Thoracic aorta (tissue), 2 donors: ENCODE measurements around the gene ATP7B. TPM values are rescaled to one million over a fixed set of nuclear protein-coding genes. Genes with fewer than 3 reads are reported as not detected.

Experiments
- ATAC-seq: fragments of 150-250 bp; one replicate; pipeline ENCODE4 v1.8.0; 2017; ENCODE audit warnings: low read depth; ENCODE audit not compliant: insufficient number of reproducible peaks, low FRiP score
- DNase-seq: peaks from one replicate; pipeline ENCODE4 v3.0.0-alpha.2; 2020; ENCODE audit warnings: low spot score
- H3K27ac ChIP-seq, 2 donors: fragments of 200-600 bp; sonication (generic); 1 replicate in 1 of 2; 2 replicates in 1 of 2; pipeline ENCODE4 v1.5.1; 2016; ENCODE audit warnings: mild to moderate bottlenecking in 2 of 2, moderate library complexity in 2 of 2
- H3K27me3 ChIP-seq: fragments of 200-600 bp; sonication (generic); replicated peaks from 2 replicates; pipeline ENCODE4 v1.6.0; 2016; ENCODE audit warnings: mild to moderate bottlenecking; ENCODE audit not compliant: insufficient read depth
- H3K36me3 ChIP-seq: fragments of 200-600 bp; sonication (generic); one replicate; pipeline ENCODE4 v1.5.1; 2016
- H3K4me1 ChIP-seq, 2 donors: fragments of 200-600 bp; sonication (generic); 1 replicate in 1 of 2; 2 replicates in 1 of 2; pipeline versions ENCODE4 v1.5.1 to v1.6.0; 2016; ENCODE audit warnings: low read depth in 2 of 2, mild to moderate bottlenecking in 1 of 2; ENCODE audit not compliant: control insufficient read depth in 1 of 2
- H3K4me3 ChIP-seq: fragments of 200-600 bp; sonication (generic); 2 replicates; pipeline ENCODE4 v1.5.1; 2016; ENCODE audit warnings: mild to moderate bottlenecking
- H3K9me3 ChIP-seq: fragments of 200-600 bp; sonication (generic); 2 replicates; pipeline ENCODE4 v1.5.1; 2016
- total RNA-seq, 2 donors: library from RNA; depleted of rRNA; stranded (reverse); fragments of >200 nt; gene quantifications; one replicate each; pipeline versions ENCODE4 v1.1.0 to v1.2.3, GENCODE V29; 2016
- TF ChIP-seq, protein P1 (sequence below): fragments of 200-600 bp; sonication (generic); IDR thresholded peaks from one replicate; pipeline ENCODE4 v1.5.1; 2019; ENCODE audit warnings: antibody characterized with exemption

ATP7B gene
- total RNA-seq, 2 donors from 2014 or later: 6.8 to 7.1 TPM

DNA sequence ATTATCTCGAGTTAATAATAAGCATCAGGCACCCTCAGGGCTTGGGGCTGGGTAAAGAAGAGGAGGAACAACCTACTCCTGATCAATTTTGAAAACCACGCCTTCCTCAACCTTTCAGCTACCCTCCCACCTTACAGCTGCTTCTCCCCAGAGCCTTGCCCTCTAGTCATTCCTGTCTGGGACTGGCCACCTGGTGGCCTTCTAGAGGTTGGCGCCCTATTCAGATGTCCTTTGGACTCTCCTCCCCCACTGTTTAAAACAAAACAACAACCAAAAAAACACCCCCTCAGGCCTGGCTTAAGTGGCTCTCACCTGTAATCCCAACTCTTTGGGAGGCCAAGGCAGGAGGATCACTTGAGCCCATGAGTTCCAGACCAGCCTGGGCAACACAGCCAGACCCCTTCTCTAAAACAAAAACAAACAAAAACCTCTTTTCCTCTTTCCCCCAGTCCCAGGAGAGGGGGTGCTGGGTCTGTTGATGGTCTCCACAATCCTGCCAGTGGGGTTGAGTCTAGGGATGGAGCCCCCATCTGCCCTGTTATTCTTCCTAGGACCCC is 87.2 kb downstream of the ATP7B start:
- no peak overlapping the region for H3K27ac ChIP-seq
- H3K4me1 ChIP-seq: no peaks in the 10 kb centered on the region
- TF ChIP-seq, protein P1, sequence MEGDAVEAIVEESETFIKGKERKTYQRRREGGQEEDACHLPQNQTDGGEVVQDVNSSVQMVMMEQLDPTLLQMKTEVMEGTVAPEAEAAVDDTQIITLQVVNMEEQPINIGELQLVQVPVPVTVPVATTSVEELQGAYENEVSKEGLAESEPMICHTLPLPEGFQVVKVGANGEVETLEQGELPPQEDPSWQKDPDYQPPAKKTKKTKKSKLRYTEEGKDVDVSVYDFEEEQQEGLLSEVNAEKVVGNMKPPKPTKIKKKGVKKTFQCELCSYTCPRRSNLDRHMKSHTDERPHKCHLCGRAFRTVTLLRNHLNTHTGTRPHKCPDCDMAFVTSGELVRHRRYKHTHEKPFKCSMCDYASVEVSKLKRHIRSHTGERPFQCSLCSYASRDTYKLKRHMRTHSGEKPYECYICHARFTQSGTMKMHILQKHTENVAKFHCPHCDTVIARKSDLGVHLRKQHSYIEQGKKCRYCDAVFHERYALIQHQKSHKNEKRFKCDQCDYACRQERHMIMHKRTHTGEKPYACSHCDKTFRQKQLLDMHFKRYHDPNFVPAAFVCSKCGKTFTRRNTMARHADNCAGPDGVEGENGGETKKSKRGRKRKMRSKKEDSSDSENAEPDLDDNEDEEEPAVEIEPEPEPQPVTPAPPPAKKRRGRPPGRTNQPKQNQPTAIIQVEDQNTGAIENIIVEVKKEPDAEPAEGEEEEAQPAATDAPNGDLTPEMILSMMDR: no peak
- no peak for DNase-seq
- no peak overlapping the region for H3K4me3 ChIP-seq
- no peaks in the 10 kb centered on the region for H3K9me3 ChIP-seq
- H3K27me3 ChIP-seq: no peaks in the 10 kb centered on the region
- no peaks in the 10 kb centered on the region for H3K36me3 ChIP-seq
- ATAC-seq: no peak

DNA sequence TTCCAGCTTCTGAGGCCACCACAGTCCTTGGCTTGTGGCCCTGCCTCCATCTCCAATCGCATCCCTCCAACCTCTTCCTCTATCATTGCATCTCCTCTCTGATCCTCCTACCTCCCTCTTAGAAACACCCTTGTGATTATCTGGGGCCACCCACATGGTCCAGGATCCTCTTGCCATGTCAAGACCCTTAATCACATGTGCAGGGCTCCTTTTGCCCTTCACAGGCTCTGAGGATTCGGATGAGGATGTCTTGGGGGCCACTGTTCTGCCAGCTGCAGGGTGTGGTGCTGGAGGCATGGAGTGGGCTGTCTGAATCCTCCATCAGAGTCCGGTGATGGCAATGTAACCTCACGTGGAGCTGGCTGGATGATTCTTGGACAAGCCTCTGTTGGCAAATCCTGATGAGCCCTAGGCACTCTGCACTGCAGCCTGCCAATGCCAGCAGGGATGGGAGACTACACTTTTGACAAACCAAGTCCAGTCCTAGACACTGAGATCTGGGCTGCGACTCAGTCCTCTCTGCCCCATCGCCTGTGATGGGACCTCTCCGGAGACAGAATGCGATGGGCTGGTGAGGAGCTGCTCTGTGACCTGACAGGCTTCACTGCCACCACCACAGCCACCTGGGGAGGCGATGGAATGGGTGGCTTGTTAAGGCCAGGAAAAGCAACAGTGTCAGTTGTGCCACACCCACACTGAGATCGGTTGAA is 88.3 kb downstream of the ATP7B start:
- Histone ChIP-seq H3K36me3 (no peaks in the 10 kb centered on the region), H3K4me1 (no peaks in the 10 kb centered on the region), H3K4me3 (no peak overlapping the region), H3K9me3 (no peaks in the 10 kb centered on the region), H3K27me3 (no peaks in the 10 kb centered on the region), H3K27ac (no peak overlapping the region)
- no peak for ATAC-seq
- TF ChIP-seq, protein P1: no peak
- no peak for DNase-seq

DNA sequence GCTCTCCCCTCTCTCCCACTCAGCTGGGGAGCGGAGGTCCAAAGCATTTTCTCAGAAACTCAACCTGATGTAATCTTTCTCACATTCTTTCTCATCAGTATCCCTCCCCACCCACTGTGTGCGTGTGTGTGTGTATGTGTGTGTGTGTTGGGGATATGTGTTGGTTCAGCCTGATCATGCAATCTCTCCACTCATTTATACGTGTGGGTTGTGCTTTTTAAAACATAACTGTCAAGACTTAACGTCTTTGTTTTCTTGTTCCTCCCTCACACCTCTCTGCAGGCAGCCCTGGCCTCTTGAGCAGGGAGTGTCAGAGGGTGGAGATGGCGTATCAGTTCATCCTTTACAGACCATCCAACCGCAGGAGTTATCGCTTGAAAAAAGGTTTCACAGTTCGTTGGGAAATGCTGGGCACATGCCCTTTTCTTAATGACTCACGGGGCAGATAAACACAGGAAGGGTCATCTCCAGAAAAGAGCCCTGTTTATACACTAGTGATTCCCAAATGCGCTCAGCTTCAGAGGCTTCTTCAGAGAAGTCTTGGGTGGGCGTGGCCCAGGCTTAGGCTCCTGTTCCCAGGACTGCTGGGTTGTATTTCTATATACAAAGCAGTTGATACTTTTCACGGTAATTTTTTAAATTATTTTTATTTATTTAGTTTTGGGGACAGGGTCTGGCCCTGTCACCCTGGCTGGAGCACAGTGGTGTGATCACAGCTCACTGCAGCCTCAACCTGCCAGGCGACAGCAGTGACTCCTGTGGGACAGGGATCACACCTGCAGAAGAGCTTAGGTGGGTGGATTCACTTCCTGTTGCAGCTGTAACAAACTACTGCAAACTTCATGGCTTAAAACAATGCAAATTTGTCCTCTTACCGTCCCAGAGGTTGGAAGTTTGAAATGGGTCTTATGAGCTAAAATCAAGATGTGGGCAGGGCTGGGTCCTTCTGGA is 89.2 kb downstream of the ATP7B start:
- H3K36me3 ChIP-seq: no peaks in the 10 kb centered on the region
- TF ChIP-seq, protein P1: no peak
- no peaks in the 10 kb centered on the region for H3K27me3 ChIP-seq
- H3K4me3 ChIP-seq: no peak overlapping the region
- no peak for ATAC-seq
- DNase-seq: no peak
- H3K27ac ChIP-seq: no peak overlapping the region
- no peaks in the 10 kb centered on the region for H3K9me3 ChIP-seq
- no peaks in the 10 kb centered on the region for H3K4me1 ChIP-seq

DNA sequence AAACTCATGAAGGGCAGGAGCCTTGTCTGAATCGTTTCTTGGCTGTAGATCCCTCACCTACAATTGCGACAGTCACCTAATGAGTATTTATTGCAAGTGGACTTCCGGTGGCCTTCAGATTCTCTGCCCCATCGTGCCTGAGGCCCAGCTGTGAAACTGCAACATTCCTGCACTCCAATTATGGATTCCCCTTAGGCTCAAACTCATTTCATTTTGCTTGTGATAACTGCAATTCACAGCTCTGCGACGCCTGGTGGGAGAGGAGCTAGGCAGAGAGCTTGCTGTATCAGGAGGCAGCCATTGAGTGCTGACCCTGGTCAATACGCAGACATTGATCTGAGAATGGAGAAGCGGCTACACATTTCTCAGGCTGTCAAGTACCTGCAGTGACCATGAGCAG is 90.5 kb downstream of the ATP7B start:
- DNase-seq: no peak
- Histone ChIP-seq H3K9me3 (no peaks in the 10 kb centered on the region), H3K27ac (no peak overlapping the region), H3K27me3 (no peaks in the 10 kb centered on the region), H3K36me3 (no peaks in the 10 kb centered on the region), H3K4me3 (no peak overlapping the region), H3K4me1 (no peaks in the 10 kb centered on the region)
- no peak for ATAC-seq
- TF ChIP-seq, protein P1: no peak

DNA sequence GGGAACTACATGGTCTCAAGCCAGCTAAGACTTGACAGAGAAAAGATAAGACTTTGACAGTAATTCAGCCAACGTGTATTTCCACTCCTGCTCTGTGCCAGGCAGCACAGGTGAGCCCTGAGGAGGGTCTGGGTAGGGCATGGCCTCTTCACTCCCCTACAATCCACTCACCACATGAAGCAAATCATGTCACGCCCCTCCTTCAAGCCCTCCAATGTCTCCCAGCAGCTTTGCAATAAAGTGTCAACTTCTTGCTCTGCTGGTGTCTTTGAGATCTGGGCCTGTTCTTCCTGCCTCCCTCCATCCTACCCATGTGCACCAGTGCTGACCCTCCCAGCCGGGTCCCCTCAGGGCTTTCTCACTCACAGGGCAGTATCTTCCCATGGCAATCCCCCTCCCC is 91.0 kb downstream of the ATP7B start:
- H3K27ac ChIP-seq: no peak overlapping the region
- H3K4me3 ChIP-seq: no peak overlapping the region
- DNase-seq (no peak), ATAC-seq (no peak)
- no peaks in the 10 kb centered on the region for H3K27me3 ChIP-seq
- H3K9me3 ChIP-seq: no peaks in the 10 kb centered on the region
- H3K4me1 ChIP-seq: no peaks in the 10 kb centered on the region
- TF ChIP-seq, protein P1: no peak
- H3K36me3 ChIP-seq: no peaks in the 10 kb centered on the region
